Activated T-cell treated with anti-CD3 and anti-CD28 coated beads for 48 hours (primary cell): Measurements from ENCODE around the gene SLC16A4.

Experiments used
- DNase-seq: peaks from one replicate; pipeline ENCODE4 v3.0.0-alpha.2; 2020; ENCODE audit warnings: low read depth

Gene SLC16A4

GRCh38 chr1:110356379-110356778 lies 34.4 kb downstream of the SLC16A4 start:
- no peak for DNase-seq

GRCh38 chr1:110355321-110355720 lies 35.5 kb downstream of the SLC16A4 start:
- no peak for DNase-seq

GRCh38 chr1:110350360-110350759 lies 40.5 kb downstream of the SLC16A4 start:
- DNase-seq = no peak

DNA sequence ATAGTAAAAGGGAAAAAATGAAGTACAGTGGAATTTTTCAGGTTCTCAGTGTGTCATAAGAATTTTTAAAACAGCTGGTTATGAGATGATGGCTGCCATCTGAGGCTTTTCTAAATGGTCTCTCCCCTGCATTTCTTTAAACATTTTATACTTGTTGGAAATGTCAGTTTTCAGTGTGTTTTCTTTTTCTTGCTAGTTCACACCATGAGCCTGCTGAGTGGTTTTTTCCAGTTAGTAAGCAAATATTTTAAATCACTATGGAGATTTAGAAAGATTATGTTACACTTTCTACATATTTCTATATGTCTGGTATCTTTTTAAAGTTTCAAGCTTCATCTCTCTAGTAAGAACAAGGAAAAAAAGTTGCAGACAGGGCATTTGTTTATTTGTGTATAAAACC lies 42.1 kb downstream of the SLC16A4 start:
- DNase-seq = no peak

GRCh38 chr1:110348050-110348449 lies 42.8 kb downstream of the SLC16A4 start:
- no peak for DNase-seq

DNA sequence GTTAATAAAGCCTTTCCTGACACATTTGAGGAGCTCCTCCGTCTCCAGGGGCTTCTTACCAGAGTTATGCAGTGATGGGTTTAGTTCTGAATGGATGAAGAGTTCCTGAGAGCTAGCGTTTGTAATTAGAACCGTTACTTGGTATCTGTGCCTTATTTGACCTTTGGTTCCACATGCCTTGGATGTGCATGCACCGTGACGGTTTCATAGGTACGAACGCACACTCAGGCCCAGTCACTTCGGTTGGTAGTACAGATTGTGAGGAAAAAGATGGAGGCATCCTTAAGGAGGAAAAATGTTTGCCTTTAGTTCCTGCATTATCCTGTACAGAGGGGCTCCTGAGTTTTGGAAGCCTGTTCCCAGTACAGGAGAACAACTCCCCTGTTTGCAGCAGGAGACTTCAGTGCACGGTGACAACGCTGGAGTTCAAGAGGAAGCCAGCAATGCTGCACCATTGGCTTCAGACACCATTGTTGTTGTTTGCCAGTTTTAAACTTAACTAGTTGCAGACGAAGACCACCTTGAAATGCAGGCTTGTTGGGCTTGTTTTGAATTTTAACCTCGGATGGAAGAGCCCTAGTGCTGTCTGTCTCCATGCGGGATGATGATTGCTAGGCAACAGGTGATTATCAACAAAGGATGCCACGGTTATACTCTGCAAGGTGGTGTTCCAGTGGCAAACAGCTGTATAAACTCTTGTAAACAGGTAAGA lies 43.5 kb downstream of the SLC16A4 start:
- DNase-seq = no peak

DNA sequence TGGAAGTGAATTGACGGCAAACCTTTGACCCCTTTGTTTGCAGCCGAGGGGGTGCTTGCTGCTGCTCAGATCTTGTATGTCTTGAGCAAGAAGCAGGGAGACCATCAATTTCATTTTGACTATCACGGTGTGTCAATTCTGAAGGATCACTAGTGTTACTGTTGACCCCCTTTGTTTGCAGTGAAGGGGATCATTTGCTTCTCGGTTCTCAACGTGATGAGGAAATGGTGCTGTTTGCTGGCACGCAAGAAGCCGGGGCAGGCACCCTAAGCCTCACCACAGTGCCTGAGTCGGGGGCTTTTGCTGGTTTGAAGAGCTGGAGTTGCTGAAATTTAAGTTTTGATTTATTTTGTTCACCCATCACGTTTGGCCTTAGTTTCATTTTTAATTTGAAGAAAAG lies 44.1 kb downstream of the SLC16A4 start:
- no peak for DNase-seq

GRCh38 chr1:110345480-110345879 lies 45.3 kb downstream of the SLC16A4 start:
- no peak for DNase-seq

DNA sequence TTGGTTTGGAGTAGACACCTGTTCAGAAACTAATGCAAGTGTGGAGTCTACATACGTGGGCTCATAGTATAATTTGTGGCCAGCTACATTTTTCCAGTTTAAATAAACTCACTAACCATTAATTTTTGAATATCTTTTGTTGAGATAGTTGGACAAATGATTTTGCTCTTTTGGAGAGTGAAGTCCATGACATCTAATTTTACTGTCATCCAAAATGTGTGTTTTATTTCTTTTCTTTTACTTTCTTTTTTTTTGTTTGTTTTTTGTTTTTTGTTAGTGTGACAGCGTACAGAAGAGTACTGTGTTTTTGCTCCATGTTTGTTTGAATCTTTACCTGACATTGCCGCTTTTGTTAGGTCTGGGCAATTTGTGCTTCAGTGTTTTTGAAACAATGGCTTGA lies 46.7 kb downstream of the SLC16A4 start:
- DNase-seq = no peak

DNA sequence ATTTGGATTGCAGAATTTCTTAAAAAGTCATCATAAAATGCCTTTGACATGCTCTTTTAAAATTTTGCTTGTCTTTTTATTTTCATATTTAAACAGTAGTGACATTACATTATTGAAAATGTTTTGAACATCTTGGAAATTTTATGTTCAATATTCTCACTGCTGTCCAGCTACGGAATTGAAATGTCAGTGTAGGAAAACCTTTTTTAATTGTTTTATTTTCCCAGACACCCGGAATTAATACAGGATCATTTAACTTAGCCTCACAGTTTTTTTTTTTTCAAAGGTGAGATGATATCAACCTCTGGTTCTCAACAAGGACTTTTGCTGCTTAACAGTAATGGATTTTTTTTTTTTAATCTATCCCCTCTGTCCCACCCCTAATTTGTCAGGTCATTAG lies 47.6 kb downstream of the SLC16A4 start:
- no peak for DNase-seq

- DNase-seq = no peak
Measured at GRCh38 chr1:110341872-110342331, 48.9 kb downstream of the SLC16A4 start.

DNA sequence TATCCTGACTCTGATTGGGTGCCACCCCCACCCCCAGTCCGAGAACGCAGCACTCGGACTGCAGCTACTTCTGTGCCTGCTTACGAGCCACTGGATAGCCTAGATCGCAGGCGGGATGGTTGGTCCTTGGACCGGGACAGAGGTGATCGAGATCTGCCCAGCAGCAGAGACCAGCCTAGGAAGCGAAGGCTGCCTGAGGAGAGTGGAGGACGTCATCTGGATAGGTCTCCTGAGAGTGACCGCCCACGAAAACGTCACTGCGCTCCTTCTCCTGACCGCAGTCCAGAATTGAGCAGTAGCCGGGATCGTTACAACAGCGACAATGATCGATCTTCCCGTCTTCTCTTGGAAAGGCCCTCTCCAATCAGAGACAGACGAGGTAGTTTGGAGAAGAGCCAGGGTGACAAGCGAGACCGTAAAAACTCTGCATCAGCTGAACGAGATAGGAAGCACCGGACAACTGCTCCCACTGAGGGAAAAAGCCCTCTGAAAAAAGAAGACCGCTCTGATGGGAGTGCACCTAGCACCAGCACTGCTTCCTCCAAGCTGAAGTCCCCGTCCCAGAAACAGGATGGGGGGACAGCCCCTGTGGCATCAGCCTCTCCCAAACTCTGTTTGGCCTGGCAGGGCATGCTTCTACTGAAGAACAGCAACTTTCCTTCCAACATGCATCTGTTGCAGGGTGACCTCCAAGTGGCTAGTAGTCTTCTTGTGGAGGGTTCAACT lies 49.5 kb downstream of the SLC16A4 start:
- DNase-seq = no peak

DNA sequence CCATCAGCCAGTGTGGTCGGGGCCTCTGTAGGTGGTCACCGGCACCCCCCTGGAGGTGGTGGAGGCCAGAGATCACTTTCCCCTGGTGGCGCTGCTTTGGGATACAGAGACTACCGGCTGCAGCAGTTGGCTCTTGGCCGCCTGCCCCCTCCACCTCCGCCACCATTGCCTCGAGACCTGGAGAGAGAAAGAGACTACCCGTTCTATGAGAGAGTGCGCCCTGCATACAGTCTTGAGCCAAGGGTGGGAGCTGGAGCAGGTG lies 50.7 kb downstream of the SLC16A4 start:
- no peak for DNase-seq

- DNase-seq = peak; percentile 57
Measured at GRCh38 chr1:110339407-110340206, 51.2 kb downstream of the SLC16A4 start.

GRCh38 chr1:110338886-110339406 lies 51.9 kb downstream of the SLC16A4 start, which contains the start of gene RBM15:
Gene RBM15, plus strand, starts transcription at chr1:110339377. Its CDS starts 29 bp downstream, at chr1:110339406.
- DNase-seq = peak; percentile 89

DNA sequence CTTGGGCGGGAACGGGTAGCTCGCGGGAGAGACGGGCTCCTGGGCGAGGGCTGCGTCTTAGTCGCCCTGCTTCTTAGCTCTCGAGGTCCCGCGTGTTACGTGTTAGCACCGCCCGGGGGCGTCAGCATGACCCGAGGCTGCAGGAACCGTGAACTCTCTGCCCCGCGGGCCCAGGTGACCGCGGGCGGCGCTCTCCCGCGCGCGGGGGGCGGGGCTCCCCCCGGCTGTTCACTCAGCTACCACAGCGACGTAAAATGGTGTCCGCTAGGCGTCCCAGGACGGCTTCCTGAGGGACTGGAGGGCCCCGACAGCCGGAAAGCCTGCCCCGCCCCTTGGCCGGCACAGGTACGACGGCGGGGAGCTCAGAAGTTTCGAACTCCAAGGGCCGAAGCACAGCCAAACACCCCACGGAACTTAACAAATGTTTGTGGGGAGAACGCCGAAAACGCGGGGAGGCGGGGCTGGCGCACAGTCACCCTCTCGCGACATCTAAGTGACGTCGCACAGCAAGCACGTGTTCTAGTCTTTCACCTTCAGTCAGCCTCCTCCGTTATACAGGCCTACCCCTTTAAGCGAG lies 52.4 kb downstream of the SLC16A4 start:
- peak; percentile 90 for DNase-seq

- peak; percentile 40 for DNase-seq
Measured at GRCh38 chr1:110337704-110338308, 53.0 kb downstream of the SLC16A4 start.

DNA sequence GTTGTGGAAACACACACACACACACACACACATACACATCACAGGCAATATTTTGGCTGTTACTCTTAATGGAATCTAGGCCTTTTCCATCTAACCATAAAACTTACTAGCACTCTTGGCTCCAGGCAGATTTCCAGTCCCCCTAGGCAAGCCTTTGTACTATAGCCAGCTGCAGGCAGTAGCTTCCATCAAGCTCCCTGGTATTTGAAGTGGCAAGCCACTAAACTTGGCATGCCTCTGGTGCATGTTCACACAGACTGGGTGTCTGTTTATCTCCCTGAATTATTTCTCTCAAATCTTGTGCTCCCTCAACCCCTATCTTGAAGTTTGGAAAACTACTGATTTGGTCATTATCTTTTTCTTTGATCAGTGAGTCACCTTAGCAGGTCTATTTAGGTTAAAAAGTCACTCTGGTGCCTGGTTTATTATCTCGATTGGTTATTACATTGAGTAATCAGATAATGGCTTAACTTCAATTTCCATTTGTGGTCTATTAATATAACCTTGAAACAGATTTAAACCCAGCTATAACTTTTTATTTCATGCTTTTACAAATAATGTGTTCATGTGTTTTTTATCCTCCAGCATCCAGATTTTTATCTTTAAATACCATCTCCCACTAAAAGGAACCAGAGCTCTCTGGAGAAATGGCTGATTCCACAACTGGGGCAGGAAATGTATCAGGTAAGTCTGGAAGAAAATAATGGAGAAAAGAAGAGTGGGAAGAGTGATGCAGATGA lies 54.4 kb downstream of the SLC16A4 start:
- DNase-seq = no peak

DNA sequence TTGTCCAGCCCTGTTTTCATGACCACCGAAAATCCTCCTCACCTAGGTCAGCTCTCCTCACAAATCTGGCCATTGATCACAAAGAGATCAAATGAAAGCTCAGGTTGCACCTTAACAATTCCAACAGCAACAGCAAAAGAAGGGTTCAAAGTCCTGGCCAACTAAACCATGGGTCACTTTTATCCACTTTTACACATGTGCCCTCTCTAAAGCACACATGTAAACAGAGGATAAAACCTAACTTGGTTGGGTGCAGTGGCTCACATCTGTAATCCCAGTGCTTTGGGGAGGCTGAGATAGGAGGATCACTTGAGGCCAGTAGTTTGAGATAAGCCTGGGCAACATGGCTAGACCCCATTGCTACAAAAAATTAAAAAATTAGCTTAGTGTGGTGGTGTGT lies 55.6 kb downstream of the SLC16A4 start:
- DNase-seq = no peak

- no peak for DNase-seq
Measured at GRCh38 chr1:110328700-110329099, 62.1 kb downstream of the SLC16A4 start.

- DNase-seq = no peak
Measured at GRCh38 chr1:110328274-110328673, 62.6 kb downstream of the SLC16A4 start.
